Muscle of back (tissue), 11 donors: Measurements from ENCODE around the gene CBL. TPM values are rescaled to one million over a fixed set of nuclear protein-coding genes. Genes with fewer than 3 reads are reported as not detected.

Experiments used
- DNase-seq, 3 donors: peaks; one replicate each; pipeline versions ENCODE4 v3.0.0 to v3.0.0-alpha.2; 2013
- polyA plus RNA-seq, 10 donors: library from polyadenylated mRNA; unstranded; fragments of 120-200 nt; gene quantifications; one replicate each; pipeline ENCODE4 v1.2.1, GENCODE V29; 2013; ENCODE audit not compliant: insufficient read length in 10 of 10

CBL gene
- polyA plus RNA-seq, 10 donors, result 10.1 to 16.7 (median 13.2) TPM

- no peak for DNase-seq
Observed at GRCh38 chr11:119322921-119323531, 116.9 kb downstream of the CBL start.

GRCh38 chr11:119323532-119324033 lies 117.4 kb downstream of the CBL start:
- DNase-seq, result peak; percentile 63 to 83 (median 80)

GRCh38 chr11:119324189-119324588 lies 118.0 kb downstream of the CBL start:
- no peak for DNase-seq

GRCh38 chr11:119329320-119329719 lies 123.2 kb downstream of the CBL start:
- DNase-seq, result no peak

- DNase-seq, result no peak
Observed at GRCh38 chr11:119330237-119330636, 124.1 kb downstream of the CBL start.

GRCh38 chr11:119332111-119332765 lies 126.1 kb downstream of the CBL start:
- DNase-seq, result no peak

- DNase-seq, result peak; percentile 98 to 99 (median 98)
Observed at GRCh38 chr11:119334174-119334930, 128.2 kb downstream of the CBL start, which contains the start of gene RNF26. RNF26 (plus strand) TSS chr11:119334527; CDS start chr11:119335123, 596 bp downstream.

- peak in 1 of 3 donors; percentile 16 for DNase-seq
Observed at GRCh38 chr11:119335091-119335654, 129.0 kb downstream of the CBL start.

- DNase-seq, result peak in 1 of 3 donors; percentile 11
Observed at GRCh38 chr11:119335655-119336543, 129.8 kb downstream of the CBL start.

- peak in 1 of 3 donors; percentile 6 for DNase-seq
Observed at GRCh38 chr11:119336744-119337469, 130.8 kb downstream of the CBL start.

- peak in 1 of 3 donors; percentile 84 for DNase-seq
Observed at GRCh38 chr11:119337581-119338317, 131.6 kb downstream of the CBL start.

- peak; percentile 81 to 88 (median 82) for DNase-seq
Observed at GRCh38 chr11:119338318-119338890, 132.3 kb downstream of the CBL start.

GRCh38 chr11:119338965-119339588 lies 132.9 kb downstream of the CBL start:
- DNase-seq, result peak in 1 of 3 donors; percentile 53

- DNase-seq, result peak; percentile 59 to 91 (median 85)
Observed at GRCh38 chr11:119339589-119340334, 133.6 kb downstream of the CBL start.

GRCh38 chr11:119340335-119341221 lies 134.4 kb downstream of the CBL start, which contains the start of gene C1QTNF5:
C1QTNF5 (minus strand) TSS chr11:119340883; CDS start chr11:119340397, 486 bp downstream.
- peak; percentile 79 to 95 (median 92) for DNase-seq

- DNase-seq, result peak in 1 of 3 donors; percentile 30
Observed at GRCh38 chr11:119341222-119342022, 135.3 kb downstream of the CBL start.
